Left cardiac atrium (tissue), 4 donors: ENCODE measurements around the gene EFCAB6. TPM values are rescaled to one million over a fixed set of nuclear protein-coding genes. Genes with fewer than 3 reads are reported as not detected.
"Not testable (repeated sequence)": the region's sequence is repeated elsewhere in the genome, so short reads cannot be mapped to it uniquely, and the experiment has no call there.

ENCODE experiments used
- ATAC-seq, 2 donors: fragments of 200-7000 bp; cut with Tn5 transposase; one replicate each; pipeline ENCODE4 v1.9.1; 2020; ENCODE audit warnings: mild to moderate bottlenecking in 2 of 2, moderate library complexity in 2 of 2
- DNase-seq: peaks from one replicate; pipeline ENCODE4 v3.0.0-alpha.2; 2020
- intact Hi-C, 2 donors: fragments of 100-400 bp; cut with DNase I; formaldehyde crosslinking; loops; one replicate each; pipeline versions ENCODE4 v1.14.1 to v1.15.1; 2022 to 2023
- total RNA-seq, 2 donors: library from RNA; stranded (reverse); fragmentation: NEBNext Ultra II Directional; extraction: Animal tissue kit (Norgen Biotek cat#: 25700); gene quantifications; one replicate each; pipeline ENCODE4 v1.2.1, GENCODE V29; 2021
- donor health status: DM: no; HTN: yes; CAD: no.
- donor health status: DM: no; HTN: yes; CAD: no; lungs with severe emphysema.
- donor health status: DM: yes; HTN: yes; CAD: no.
- donor health status: Dilated cardiomyopathy.

The EFCAB6 gene
- total RNA-seq, 2 donors from 2014 or later: 1.7 to 1.8 TPM

- DNase-seq (no peak), ATAC-seq (no peak)
- intact Hi-C loops: no loop called here
These were observed 122.7 kb downstream of the EFCAB6 start for GRCh38 chr22:43689356-43689755.

DNA sequence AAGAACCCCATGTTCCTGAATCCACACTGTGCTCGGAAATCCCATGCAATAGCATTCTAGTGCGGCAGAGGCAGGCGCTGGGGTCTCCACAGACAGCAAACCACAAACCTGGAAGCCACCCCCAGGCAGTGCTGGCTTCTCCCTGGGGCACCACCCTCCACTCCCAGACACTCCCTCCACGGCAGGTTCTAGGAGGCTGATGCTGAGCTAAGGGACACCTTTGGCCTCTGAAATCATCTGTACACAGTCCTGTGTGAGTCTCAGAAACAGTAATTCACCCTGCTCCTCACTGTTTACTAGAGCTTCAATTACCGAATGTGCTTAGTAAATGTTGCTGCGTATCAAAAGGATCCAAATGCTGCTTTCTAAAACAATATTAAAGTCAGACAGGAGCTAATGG is 129.3 kb downstream of the EFCAB6 start:
- no peak for DNase-seq
- intact Hi-C loops: no loop called here

DNA sequence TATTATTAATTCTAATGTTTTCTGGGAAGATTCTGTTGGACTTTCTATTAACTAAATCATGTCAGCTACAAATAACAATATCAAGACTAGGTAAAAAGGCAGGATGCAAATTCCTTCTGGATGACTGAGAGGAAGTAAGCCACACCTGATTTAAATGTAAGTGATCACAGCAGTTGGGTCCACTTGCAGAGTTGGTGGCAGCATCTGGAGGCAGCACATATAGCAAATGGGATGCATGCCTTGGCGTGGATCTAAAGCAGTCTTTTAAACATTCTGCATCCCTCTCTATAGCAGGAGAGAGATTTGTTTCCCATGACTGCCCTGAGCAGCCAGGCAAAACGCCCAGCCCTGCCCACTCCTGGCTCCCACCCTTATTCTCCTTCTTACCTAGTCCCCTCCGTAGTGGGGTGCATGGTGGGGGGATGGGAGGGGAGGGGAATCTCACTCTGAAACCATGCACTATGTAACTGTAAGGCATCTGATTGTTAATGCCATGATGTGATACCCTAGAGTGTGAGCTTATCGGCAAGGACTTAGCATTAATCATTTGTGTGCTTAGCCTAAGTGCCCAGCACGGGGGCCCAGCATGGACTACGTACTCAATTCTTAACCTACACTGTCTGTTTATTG is 130.3 kb downstream of the EFCAB6 start:
- intact Hi-C loops: no loop called here
- DNase-seq: no peak
- no peak for ATAC-seq

More for the DNA sequence above, 129.3 kb downstream of the EFCAB6 start:
- no peak for ATAC-seq

- no peak for DNase-seq
- no peak for ATAC-seq
- intact Hi-C loops: no loop called here
These were observed 141.6 kb downstream of the EFCAB6 start for GRCh38 chr22:43670513-43670912.

- ATAC-seq (no peak), DNase-seq (no peak)
- intact Hi-C loops: no loop called here
These were observed 142.9 kb downstream of the EFCAB6 start for GRCh38 chr22:43669190-43669589.

- intact Hi-C loops: no loop called here
- DNase-seq (no peak), ATAC-seq (no peak)
These were observed 144.4 kb downstream of the EFCAB6 start for GRCh38 chr22:43667656-43668055.

- intact Hi-C loops: no loop called here
- DNase-seq (no peak), ATAC-seq (no peak)
These were observed 145.6 kb downstream of the EFCAB6 start for GRCh38 chr22:43666457-43666856.

DNA sequence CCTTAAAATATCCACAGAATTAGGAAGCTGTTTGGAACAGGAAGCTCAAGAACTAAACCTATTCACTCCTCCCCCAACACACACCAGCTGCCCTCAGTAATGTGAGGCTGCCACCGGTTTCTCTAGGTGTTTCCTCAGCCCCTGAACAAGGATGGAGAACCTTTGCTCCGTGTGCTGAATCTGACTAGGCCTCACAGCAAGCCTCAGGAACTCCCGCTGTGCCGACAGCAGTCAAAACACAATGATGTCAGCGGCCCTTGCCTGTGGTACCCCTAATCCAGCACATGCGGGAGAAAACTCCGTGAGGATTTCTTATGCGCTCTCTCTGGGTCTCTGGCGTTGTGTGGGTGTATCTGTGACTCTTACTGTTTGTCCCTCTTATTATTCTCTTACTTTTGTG is 153.3 kb downstream of the EFCAB6 start:
- ATAC-seq (no peak), DNase-seq (no peak)
- intact Hi-C loops: no loop called here

DNA sequence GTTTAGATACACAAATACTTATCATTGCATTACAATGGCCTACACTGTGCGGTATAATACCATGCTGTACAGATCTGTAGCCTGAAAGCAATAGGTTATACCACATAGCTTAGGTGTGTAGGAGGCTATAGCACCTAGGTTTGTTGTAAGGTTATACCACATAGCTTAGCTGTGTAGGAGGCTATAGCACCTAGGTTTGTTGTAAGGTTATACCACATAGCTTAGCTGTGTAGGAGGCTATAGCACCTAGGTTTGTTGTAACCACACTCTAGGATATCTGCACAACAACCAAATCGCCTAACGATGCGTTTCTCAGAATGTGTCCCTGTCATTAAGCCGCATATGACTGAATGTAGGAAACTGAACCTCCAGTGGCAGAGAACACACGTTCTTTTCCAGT is 155.5 kb downstream of the EFCAB6 start:
- DNase-seq, intact Hi-C loops, ATAC-seq: not testable (repeated sequence)

GRCh38 chr22:43654271-43654670 is 157.8 kb downstream of the EFCAB6 start:
- no peak for DNase-seq
- ATAC-seq: no peak
- intact Hi-C loops: no loop called here

- no peak for ATAC-seq
- DNase-seq: no peak
- intact Hi-C loops: no loop called here
These were observed 159.3 kb downstream of the EFCAB6 start for GRCh38 chr22:43652845-43653244.

- DNase-seq (no peak), ATAC-seq (no peak)
- intact Hi-C loops: no loop called here
These were observed 168.7 kb downstream of the EFCAB6 start for GRCh38 chr22:43643387-43643786.

DNA sequence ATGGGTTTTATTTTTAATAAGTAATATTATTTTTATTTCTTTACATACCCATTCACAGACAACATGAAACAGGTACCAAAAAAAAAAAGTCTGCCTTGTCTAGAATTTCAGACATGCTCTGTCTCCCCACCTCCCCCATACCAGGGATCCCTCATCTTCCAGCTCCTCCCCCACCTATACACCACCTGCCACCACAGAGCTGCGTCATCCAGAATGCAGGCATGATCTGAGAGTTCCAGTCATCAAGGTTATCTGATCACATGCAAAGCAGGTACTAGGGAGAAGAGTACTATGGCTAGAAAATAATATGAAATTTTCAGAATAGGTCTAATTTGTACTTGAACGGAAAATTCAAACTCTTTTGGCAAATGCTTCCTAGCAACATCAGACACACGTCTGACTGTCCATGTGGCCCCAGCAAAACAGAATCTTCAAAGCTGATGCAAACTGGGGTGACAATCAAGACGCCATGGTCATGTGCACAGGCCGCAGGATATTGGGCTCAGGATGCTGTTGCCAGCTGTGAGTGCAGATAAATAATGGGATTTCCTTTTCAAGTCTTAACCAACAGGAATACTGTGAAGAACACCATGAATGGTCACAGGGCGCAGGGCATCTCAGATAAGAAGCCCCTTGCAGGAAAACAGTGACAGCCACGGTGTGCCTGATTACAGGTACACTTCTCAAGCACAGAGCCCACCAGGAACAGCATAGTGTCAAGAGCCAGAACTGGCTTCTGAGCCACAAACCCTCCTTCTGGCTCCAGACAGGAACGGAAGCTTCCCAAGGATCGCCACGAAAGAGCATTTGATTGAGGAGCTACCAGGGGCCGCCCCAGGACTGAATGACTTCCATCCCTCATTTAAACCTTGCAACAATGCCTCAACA is 169.5 kb downstream of the EFCAB6 start:
- intact Hi-C loops: no loop called here
- ATAC-seq (no peak), DNase-seq (no peak)

- intact Hi-C loops: no loop called here
- ATAC-seq (no peak), DNase-seq (no peak)
These were observed 172.7 kb downstream of the EFCAB6 start for GRCh38 chr22:43639228-43639948.

DNA sequence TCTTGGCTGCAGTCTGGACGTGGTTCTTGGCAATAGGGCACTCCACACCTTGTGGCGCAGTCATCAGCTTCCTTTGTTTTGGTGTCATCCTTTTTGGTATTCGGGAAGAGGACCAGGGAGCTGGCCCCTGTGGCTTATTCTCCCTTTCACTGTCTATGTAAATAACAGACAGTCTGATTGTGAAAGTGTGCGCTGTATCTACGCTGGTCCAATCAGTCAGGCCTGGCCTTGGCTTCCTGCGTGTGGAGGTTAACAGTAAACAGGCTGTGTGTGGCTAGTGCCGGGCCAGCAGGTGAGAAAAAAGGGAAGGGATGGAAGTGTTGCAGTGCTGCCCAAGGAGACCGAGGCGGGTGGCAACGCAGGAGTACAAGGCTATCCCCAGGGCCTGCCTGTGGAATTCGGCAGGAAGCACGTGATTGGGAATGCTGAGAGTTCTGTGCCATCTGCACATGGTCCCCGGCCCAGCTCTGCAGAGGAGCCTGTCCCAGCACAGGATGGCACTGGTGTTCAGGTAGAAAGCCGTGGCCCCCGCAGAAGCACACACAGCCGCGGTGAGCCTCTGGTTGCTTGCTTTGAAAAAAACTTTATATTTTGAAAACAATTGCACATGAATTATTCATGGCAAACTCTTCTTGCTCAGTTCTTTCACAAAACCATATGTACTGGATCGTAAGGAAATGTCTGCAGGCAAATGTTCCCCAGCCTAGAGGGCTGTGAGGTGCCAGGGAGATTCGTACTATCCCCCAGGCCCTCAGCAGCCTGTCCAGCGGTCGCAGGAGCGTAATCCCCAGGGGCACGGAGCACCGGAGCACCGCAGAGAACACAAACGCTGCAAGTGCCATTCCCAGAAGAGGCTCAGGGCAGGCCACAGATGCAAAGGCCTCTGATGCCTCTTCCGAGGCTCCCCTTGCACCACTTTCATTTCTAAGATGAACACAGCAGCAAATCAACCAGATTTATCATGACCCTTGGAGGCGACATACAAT is 174.5 kb downstream of the EFCAB6 start:
- intact Hi-C loops: no loop called here
- ATAC-seq: no peak

DNA sequence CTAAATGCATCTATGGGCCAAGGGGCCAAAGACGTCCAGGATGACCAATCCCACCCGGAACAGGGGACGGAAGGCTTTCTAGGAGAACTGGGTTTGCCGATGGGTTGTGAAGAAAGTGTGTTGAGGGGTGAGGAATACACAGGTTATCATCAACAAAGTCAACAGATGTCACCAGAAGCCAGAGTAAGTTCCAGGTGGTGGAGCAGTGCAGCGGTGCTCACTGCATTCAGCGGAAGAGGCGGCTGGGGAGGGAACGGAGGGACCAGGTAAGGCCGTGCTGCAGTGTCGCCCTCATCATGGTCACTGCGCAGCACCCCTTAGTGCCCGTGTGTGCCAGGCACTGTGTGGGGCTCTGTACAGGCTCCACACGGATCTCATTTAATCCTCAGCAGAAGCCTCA is 176.0 kb downstream of the EFCAB6 start:
- intact Hi-C loops: no loop called here
- ATAC-seq (no peak), DNase-seq (no peak)

More for the DNA sequence above, 174.5 kb downstream of the EFCAB6 start:
- no peak for DNase-seq

- intact Hi-C loops: no loop called here
- ATAC-seq: no peak
- no peak for DNase-seq
These were observed 177.0 kb downstream of the EFCAB6 start for GRCh38 chr22:43635101-43635500.

DNA sequence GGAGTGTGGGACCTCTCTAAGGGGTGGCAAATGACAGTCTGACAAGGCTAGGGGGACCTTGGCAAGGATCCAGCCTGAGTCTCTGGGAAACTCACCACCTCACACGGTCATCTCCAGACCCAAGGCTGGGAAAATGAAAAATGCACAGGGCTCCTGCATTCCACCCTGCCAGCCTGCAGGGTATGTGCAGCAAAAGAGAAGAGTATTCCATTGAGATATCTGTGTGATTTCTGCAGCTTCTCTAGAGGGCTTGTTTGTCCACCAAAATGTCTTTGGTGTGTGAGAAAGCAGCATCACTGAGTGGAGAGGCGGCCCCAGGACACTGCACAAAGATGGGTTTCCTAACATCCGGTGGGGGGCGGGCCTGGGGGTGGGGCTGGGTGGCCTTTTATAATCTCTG is 177.8 kb downstream of the EFCAB6 start:
- ATAC-seq: no peak
- no peak for DNase-seq
- intact Hi-C loops: no loop called here
